HAP-1 (cell line): ENCODE data around the gene SCN1B.
"Not testable (repeated sequence)": the region's sequence is repeated elsewhere in the genome, so short reads cannot be mapped to it uniquely, and the experiment has no call there.

Experiments used
- DNase-seq, 2 experiments: peaks; one replicate each; pipeline ENCODE4 v3.0.0-alpha.2; 2016 to 2020; ENCODE audit warnings: low spot score in 2 of 2
- H3K27me3 ChIP-seq: fragments of 250-450 bp; sonication (Bioruptor Pico); 2 replicates; pipeline ENCODE4 v1.5.1; 2020; ENCODE audit warnings: low read depth, mild to moderate bottlenecking, moderate library complexity
- H3K36me3 ChIP-seq: fragments of 250-450 bp; sonication (Bioruptor Pico); replicated peaks from 2 replicates; pipeline ENCODE4 v1.5.1; 2020; ENCODE audit warnings: mild to moderate bottlenecking
- H3K4me1 ChIP-seq: fragments of 250-450 bp; sonication (Bioruptor Pico); 2 replicates; pipeline ENCODE4 v1.5.1; 2020; ENCODE audit warnings: mild to moderate bottlenecking
- H3K4me3 ChIP-seq: fragments of 250-450 bp; sonication (Bioruptor Pico); 2 replicates; pipeline ENCODE4 v1.5.1; 2020; ENCODE audit warnings: mild to moderate bottlenecking, moderate library complexity
- H3K9me3 ChIP-seq: fragments of 250-450 bp; sonication (Bioruptor Pico); 2 replicates; pipeline ENCODE4 v1.5.1; 2020; ENCODE audit warnings: mild to moderate bottlenecking, moderate library complexity
- in situ Hi-C: fragments of 300-500 bp; cut with MboI; formaldehyde crosslinking; loops from 3 replicates; pipeline ENCODE4 v1.14.3; 2020; ENCODE audit warnings: low sequenced_read_pairs, inconsistent platforms, mixed read lengths

SCN1B gene

GRCh38 chr19:34995551-34995950, 34.7 kb upstream of the SCN1B start:
- in situ Hi-C loops = no loop called here
- H3K4me1 ChIP-seq = peaks cover 6% of the 10 kb centered on the region; the same call in 1 of the 2 replicates
- no peak overlapping the region for H3K4me3 ChIP-seq
- no peaks in the 10 kb centered on the region for H3K27me3 ChIP-seq
- no peak for DNase-seq
- no peaks in the 10 kb centered on the region for H3K9me3 ChIP-seq
- no peaks in the 10 kb centered on the region for H3K36me3 ChIP-seq

GRCh38 chr19:34997071-34997617, 33.1 kb upstream of the SCN1B start:
- in situ Hi-C loops = no loop called here
- DNase-seq = no peak
- no peak overlapping the region for H3K4me3 ChIP-seq

GRCh38 chr19:34998224-34998623, 32.0 kb upstream of the SCN1B start:
- H3K9me3 ChIP-seq, DNase-seq, in situ Hi-C loops, H3K4me3 ChIP-seq, H3K27me3 ChIP-seq: not testable (repeated sequence)
- peaks cover 15% of the 10 kb centered on the region for H3K36me3 ChIP-seq
- peaks cover 13% of the 10 kb centered on the region for H3K4me1 ChIP-seq

More at GRCh38 chr19:34997071-34997617, 33.1 kb upstream of the SCN1B start:
- H3K36me3 ChIP-seq = peaks cover 6% of the 10 kb centered on the region
- H3K9me3 ChIP-seq = no peaks in the 10 kb centered on the region
- no peaks in the 10 kb centered on the region for H3K27me3 ChIP-seq
- H3K4me1 ChIP-seq = peaks cover 12% of the 10 kb centered on the region

- Histone ChIP-seq H3K9me3 (no peaks in the 10 kb centered on the region), H3K4me3 (peak overlapping the region; percentile 68), H3K27me3 (no peaks in the 10 kb centered on the region), H3K4me1 (peaks cover 17% of the 10 kb centered on the region), H3K36me3 (peaks cover 20% of the 10 kb centered on the region)
- in situ Hi-C loops = no loop called here
- DNase-seq = peak in 1 of 2 experiments; percentile 49
Observed at GRCh38 chr19:34998777-34999497, 31.3 kb upstream of the SCN1B start.

GRCh38 chr19:34999498-35000337, 30.6 kb upstream of the SCN1B start, which contains the start of gene GRAMD1A:
GRAMD1A (plus strand) TSS chr19:35000323; CDS start chr19:35000479, 156 bp downstream.
- H3K4me3 ChIP-seq = peak within 1 kb of the TSS; percentile 68
- peak; percentile 83 to 92 for DNase-seq
- H3K36me3 ChIP-seq = peaks cover 28% of the 10 kb centered on the region
- no peaks in the 10 kb centered on the region for H3K27me3 ChIP-seq
- in situ Hi-C loops = no loop called here
- peaks cover 17% of the 10 kb centered on the region for H3K4me1 ChIP-seq
- H3K9me3 ChIP-seq = no peaks in the 10 kb centered on the region

- no peaks in the 10 kb centered on the region for H3K27me3 ChIP-seq
- no peak for DNase-seq
- H3K4me3 ChIP-seq = peak overlapping the region; percentile 68
- peaks cover 17% of the 10 kb centered on the region for H3K4me1 ChIP-seq
- in situ Hi-C loops = no loop called here
- no peaks in the 10 kb centered on the region for H3K9me3 ChIP-seq
- H3K36me3 ChIP-seq = peaks cover 30% of the 10 kb centered on the region
Observed at GRCh38 chr19:35000338-35000646, 30.0 kb upstream of the SCN1B start.

- peak; percentile 12 to 65 for DNase-seq
- in situ Hi-C loops = no loop called here
- Histone ChIP-seq H3K27me3 (no peaks in the 10 kb centered on the region), H3K4me1 (peaks cover 17% of the 10 kb centered on the region), H3K9me3 (no peaks in the 10 kb centered on the region), H3K36me3 (peaks cover 36% of the 10 kb centered on the region), H3K4me3 (peak overlapping the region; percentile 68)
Observed at GRCh38 chr19:35000647-35001501, 29.4 kb upstream of the SCN1B start.

GRCh38 chr19:35002037-35002535, 28.2 kb upstream of the SCN1B start:
- in situ Hi-C loops = no loop called here
- Histone ChIP-seq H3K4me1 (peaks cover 17% of the 10 kb centered on the region), H3K9me3 (no peaks in the 10 kb centered on the region), H3K36me3 (peaks cover 45% of the 10 kb centered on the region), H3K4me3 (peak overlapping the region; percentile 68), H3K27me3 (no peaks in the 10 kb centered on the region)
- no peak for DNase-seq

- Histone ChIP-seq H3K9me3 (no peaks in the 10 kb centered on the region), H3K27me3 (no peaks in the 10 kb centered on the region), H3K36me3 (peaks cover 54% of the 10 kb centered on the region), H3K4me3 (no peak overlapping the region), H3K4me1 (peaks cover 11% of the 10 kb centered on the region)
- in situ Hi-C loops = no loop called here
- DNase-seq = no peak
Observed at GRCh38 chr19:35004517-35005255, 25.6 kb upstream of the SCN1B start.

GRCh38 chr19:35005256-35005977, 24.9 kb upstream of the SCN1B start:
- in situ Hi-C loops = no loop called here
- DNase-seq = no peak
- no peaks in the 10 kb centered on the region for H3K9me3 ChIP-seq
- H3K36me3 ChIP-seq = peaks cover 62% of the 10 kb centered on the region
- no peaks in the 10 kb centered on the region for H3K27me3 ChIP-seq
- peaks cover 11% of the 10 kb centered on the region; the same call in 1 of the 2 replicates for H3K4me1 ChIP-seq
- H3K4me3 ChIP-seq = no peak overlapping the region

GRCh38 chr19:35006007-35006341, 24.3 kb upstream of the SCN1B start:
- H3K4me1 ChIP-seq = peaks cover 11% of the 10 kb centered on the region; the same call in 1 of the 2 replicates

GRCh38 chr19:35006342-35006998, 23.8 kb upstream of the SCN1B start:
- Histone ChIP-seq H3K4me1 (peaks cover 10% of the 10 kb centered on the region; the same call in 1 of the 2 replicates), H3K4me3 (no peak overlapping the region), H3K27me3 (no peaks in the 10 kb centered on the region), H3K36me3 (peaks cover 69% of the 10 kb centered on the region), H3K9me3 (no peaks in the 10 kb centered on the region)
- no peak for DNase-seq
- in situ Hi-C loops = no loop called here

More at GRCh38 chr19:35006007-35006341, 24.3 kb upstream of the SCN1B start:
- DNase-seq, H3K27me3 ChIP-seq, in situ Hi-C loops, H3K4me3 ChIP-seq, H3K9me3 ChIP-seq: not testable (repeated sequence)
- peaks cover 65% of the 10 kb centered on the region for H3K36me3 ChIP-seq
